ENCODE data around the gene LBHD2. TPM values are rescaled to one million over a fixed set of nuclear protein-coding genes. Genes with fewer than 3 reads are reported as not detected.

LBHD2 gene
- total and polyA plus RNA-seq, 4 donors, result 0.47 to 0.53 TPM; not detected in 2

DNA sequence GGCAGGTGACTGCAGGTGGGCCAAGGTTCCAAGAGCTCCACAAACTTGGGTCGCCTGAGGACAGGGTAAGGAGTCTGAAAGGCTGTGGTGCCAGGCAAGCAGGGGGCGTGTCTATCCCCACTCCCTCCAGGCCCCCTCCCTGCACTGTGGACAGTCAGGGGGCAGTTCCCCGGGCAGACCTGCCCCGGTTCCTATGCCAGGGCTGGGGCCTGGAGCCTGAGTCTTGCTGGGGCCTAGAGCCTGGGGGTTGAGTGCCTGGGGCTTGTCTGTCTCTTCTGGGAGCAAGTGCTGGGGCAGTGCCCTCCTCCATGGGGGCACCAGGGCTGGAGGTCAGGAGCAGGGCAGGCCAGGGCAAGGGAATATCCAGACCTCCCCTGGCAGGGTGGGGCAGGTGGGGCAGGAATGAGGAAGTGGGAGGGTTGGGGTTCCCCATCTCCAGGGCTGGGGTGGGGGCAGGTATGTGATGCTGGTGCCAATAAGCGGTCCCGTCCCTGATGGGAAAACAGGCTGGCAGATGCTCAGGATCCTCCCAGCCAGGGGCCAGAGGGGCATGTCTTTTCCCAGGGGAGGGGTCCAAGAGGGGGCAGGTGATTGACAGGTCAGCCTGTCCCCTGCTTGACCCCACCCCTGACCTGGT lies 27.3 kb downstream of the LBHD2 start:
- H3K4me3 ChIP-seq (ENCODE audit: low read depth in 1 of 3, low read length in 3 of 3), result no peak overlapping the region
- peaks cover 0 to 3% (median 0%) of the 10 kb centered on the region in 4 donors for H3K36me3 ChIP-seq (ENCODE audit: control insufficient read depth in 4 of 4, insufficient read depth in 3 of 4, low read depth in 1 of 4, low read length in 3 of 4)
- no peaks in the 10 kb centered on the region for H3K27me3 ChIP-seq (ENCODE audit: control insufficient read depth in 4 of 4, insufficient read depth in 4 of 4, low read length in 3 of 4)
- no peak for DNase-seq (ENCODE audit: low spot score)
- H3K9ac ChIP-seq (ENCODE audit: low read depth in 1 of 2, low read length in 2 of 2), result no peak overlapping the region
- 66% methylated on average over 6 of the region's 6 CpGs for WGBS
- H3K4me1 ChIP-seq (ENCODE audit: control insufficient read depth in 4 of 4, insufficient read depth in 4 of 4, low read length in 3 of 4), result peaks cover 30 to 73% (median 53%) of the 10 kb centered on the region in 4 donors
- no peaks in the 10 kb centered on the region for H3K9me3 ChIP-seq (ENCODE audit: control insufficient read depth in 4 of 4, low read length in 3 of 4)
- TF ChIP-seq HNF4G (IDR thresholded peaks at IDR 0.05) (no peak), NR2F2 (IDR thresholded peaks at IDR 0.05) (no peak), FOXA1 (IDR thresholded peaks at IDR 0.05) (no peak), SP1 (IDR thresholded peaks at IDR 0.05) (no peak), EGR1 (IDR thresholded peaks at IDR 0.05; ENCODE audit: low read depth in 2 of 2) (no peak), TAF1 (conservative IDR thresholded peaks at IDR 0.05) (no peak), YY1 (IDR thresholded peaks at IDR 0.05) (no peak), RAD21 (IDR thresholded peaks at IDR 0.05) (no peak), JUND (IDR thresholded peaks at IDR 0.05) (no peak), HNF4A (conservative IDR thresholded peaks at IDR 0.05) (no peak)
- TF ChIP-seq, protein P1, sequence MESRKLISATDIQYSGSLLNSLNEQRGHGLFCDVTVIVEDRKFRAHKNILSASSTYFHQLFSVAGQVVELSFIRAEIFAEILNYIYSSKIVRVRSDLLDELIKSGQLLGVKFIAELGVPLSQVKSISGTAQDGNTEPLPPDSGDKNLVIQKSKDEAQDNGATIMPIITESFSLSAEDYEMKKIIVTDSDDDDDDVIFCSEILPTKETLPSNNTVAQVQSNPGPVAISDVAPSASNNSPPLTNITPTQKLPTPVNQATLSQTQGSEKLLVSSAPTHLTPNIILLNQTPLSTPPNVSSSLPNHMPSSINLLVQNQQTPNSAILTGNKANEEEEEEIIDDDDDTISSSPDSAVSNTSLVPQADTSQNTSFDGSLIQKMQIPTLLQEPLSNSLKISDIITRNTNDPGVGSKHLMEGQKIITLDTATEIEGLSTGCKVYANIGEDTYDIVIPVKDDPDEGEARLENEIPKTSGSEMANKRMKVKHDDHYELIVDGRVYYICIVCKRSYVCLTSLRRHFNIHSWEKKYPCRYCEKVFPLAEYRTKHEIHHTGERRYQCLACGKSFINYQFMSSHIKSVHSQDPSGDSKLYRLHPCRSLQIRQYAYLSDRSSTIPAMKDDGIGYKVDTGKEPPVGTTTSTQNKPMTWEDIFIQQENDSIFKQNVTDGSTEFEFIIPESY (IDR thresholded peaks at IDR 0.05), result no peak
- TF ChIP-seq, protein P2, sequence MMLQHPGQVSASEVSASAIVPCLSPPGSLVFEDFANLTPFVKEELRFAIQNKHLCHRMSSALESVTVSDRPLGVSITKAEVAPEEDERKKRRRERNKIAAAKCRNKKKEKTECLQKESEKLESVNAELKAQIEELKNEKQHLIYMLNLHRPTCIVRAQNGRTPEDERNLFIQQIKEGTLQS (IDR thresholded peaks at IDR 0.05), result no peak
- TF ChIP-seq, protein P3, sequence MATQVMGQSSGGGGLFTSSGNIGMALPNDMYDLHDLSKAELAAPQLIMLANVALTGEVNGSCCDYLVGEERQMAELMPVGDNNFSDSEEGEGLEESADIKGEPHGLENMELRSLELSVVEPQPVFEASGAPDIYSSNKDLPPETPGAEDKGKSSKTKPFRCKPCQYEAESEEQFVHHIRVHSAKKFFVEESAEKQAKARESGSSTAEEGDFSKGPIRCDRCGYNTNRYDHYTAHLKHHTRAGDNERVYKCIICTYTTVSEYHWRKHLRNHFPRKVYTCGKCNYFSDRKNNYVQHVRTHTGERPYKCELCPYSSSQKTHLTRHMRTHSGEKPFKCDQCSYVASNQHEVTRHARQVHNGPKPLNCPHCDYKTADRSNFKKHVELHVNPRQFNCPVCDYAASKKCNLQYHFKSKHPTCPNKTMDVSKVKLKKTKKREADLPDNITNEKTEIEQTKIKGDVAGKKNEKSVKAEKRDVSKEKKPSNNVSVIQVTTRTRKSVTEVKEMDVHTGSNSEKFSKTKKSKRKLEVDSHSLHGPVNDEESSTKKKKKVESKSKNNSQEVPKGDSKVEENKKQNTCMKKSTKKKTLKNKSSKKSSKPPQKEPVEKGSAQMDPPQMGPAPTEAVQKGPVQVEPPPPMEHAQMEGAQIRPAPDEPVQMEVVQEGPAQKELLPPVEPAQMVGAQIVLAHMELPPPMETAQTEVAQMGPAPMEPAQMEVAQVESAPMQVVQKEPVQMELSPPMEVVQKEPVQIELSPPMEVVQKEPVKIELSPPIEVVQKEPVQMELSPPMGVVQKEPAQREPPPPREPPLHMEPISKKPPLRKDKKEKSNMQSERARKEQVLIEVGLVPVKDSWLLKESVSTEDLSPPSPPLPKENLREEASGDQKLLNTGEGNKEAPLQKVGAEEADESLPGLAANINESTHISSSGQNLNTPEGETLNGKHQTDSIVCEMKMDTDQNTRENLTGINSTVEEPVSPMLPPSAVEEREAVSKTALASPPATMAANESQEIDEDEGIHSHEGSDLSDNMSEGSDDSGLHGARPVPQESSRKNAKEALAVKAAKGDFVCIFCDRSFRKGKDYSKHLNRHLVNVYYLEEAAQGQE (IDR thresholded peaks at IDR 0.05), result no peak
- TF ChIP-seq, protein P4, sequence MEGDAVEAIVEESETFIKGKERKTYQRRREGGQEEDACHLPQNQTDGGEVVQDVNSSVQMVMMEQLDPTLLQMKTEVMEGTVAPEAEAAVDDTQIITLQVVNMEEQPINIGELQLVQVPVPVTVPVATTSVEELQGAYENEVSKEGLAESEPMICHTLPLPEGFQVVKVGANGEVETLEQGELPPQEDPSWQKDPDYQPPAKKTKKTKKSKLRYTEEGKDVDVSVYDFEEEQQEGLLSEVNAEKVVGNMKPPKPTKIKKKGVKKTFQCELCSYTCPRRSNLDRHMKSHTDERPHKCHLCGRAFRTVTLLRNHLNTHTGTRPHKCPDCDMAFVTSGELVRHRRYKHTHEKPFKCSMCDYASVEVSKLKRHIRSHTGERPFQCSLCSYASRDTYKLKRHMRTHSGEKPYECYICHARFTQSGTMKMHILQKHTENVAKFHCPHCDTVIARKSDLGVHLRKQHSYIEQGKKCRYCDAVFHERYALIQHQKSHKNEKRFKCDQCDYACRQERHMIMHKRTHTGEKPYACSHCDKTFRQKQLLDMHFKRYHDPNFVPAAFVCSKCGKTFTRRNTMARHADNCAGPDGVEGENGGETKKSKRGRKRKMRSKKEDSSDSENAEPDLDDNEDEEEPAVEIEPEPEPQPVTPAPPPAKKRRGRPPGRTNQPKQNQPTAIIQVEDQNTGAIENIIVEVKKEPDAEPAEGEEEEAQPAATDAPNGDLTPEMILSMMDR (IDR thresholded peaks at IDR 0.05; ENCODE audit: low read depth, low read length, missing input control), result no peak
- TF ChIP-seq, protein P5, sequence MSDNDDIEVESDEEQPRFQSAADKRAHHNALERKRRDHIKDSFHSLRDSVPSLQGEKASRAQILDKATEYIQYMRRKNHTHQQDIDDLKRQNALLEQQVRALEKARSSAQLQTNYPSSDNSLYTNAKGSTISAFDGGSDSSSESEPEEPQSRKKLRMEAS (IDR thresholded peaks at IDR 0.05), result no peak
- H3K27ac ChIP-seq (ENCODE audit: low read depth in 1 of 2, low read length in 2 of 2), result peak overlapping the region; percentile 42 to 64
